NCI-H2029 treated with DMSO at 0.1 percent for 48 hours (cell line): ENCODE measurements around the gene SHROOM1.

Source experiments
- DNase-seq: peaks from one replicate; lab custom pipeline; 2025; lab: John Stamatoyannopoulos, UW

SHROOM1 gene

GRCh38 chr5:132776131-132776937 lies 54.1 kb downstream of the SHROOM1 start:
- no peak for DNase-seq

GRCh38 chr5:132775476-132775961 lies 54.9 kb downstream of the SHROOM1 start:
- no peak for DNase-seq

- DNase-seq, result no peak
These were observed 55.6 kb downstream of the SHROOM1 start for GRCh38 chr5:132774896-132775295.

GRCh38 chr5:132774406-132774805 lies 56.0 kb downstream of the SHROOM1 start:
- no peak for DNase-seq

- no peak for DNase-seq
These were observed 56.7 kb downstream of the SHROOM1 start for GRCh38 chr5:132773601-132774355.

- DNase-seq, result no peak
These were observed 57.3 kb downstream of the SHROOM1 start for GRCh38 chr5:132773114-132773513.

- DNase-seq, result no peak
These were observed 58.0 kb downstream of the SHROOM1 start for GRCh38 chr5:132772291-132773070.
